SK-N-SH (cell line): ENCODE measurements around the gene PLEKHG5. TPM values are rescaled to one million over a fixed set of nuclear protein-coding genes. Genes with fewer than 3 reads are reported as not detected.

ENCODE experiments used
- CTCF ChIA-PET: fragments of 300-600, 350-600 bp; formaldehyde crosslinking; extraction: SDS; loops from one replicate; lab custom pipeline; 2021; lab: Yijun Ruan, JAX
- POLR2A ChIA-PET: fragments of 350-600 bp; sonication (Branson Sonifier 250); formaldehyde crosslinking; extraction: SDS; loops from one replicate; lab custom pipeline; 2020; ENCODE audit warnings: antibody characterized with exemption, inconsistent platforms; lab: Yijun Ruan, JAX
- DNase-seq: peaks from one replicate; pipeline ENCODE4 v3.0.0; 2012
- H2AFZ ChIP-seq: fragments of 200-600 bp; sonication (generic); 2 replicates; pipeline ENCODE4 v1.8.1; 2016; ENCODE audit warnings: antibody characterized with exemption, mild to moderate bottlenecking, low read depth
- H3F3A ChIP-seq: fragments of 200-600 bp; sonication (generic); replicated peaks from 2 replicates; pipeline ENCODE3; 2016; ENCODE audit warnings: antibody characterized with exemption, mild to moderate bottlenecking; ENCODE audit not compliant: insufficient read depth
- H3K27ac ChIP-seq, 2 experiments: fragments of 200-500 bp in 1 of 2; fragments of 200-600 bp in 1 of 2; sonication (Bioruptor generic) in 1 of 2; sonication (generic), shearing (Covaris generic) in 1 of 2; 2 replicates each; pipeline versions ENCODE4 v1.5.1 to v1.6.1; 2014 to 2016; ENCODE audit warnings: low read depth in 2 of 2, inconsistent platforms in 1 of 2, low read length in 1 of 2, mild to moderate bottlenecking in 1 of 2, mixed read lengths in 1 of 2
- H3K27me3 ChIP-seq: fragments of 200-600 bp; sonication (generic), shearing (Covaris generic); 2 replicates; pipeline ENCODE4 v1.6.1; 2016; ENCODE audit warnings: mixed run types; ENCODE audit not compliant: insufficient read depth
- H3K36me3 ChIP-seq, 2 experiments: fragments of 200-500 bp in 1 of 2; fragments of 200-600 bp in 1 of 2; sonication (Bioruptor generic) in 1 of 2; sonication (generic) in 1 of 2; replicated peaks in 1 of 2; 2 replicates each; pipeline versions ENCODE3 to v1.5.1; 2014 to 2016; ENCODE audit warnings: low read length in 1 of 2, mild to moderate bottlenecking in 1 of 2; ENCODE audit not compliant: insufficient read depth in 2 of 2, control insufficient read depth in 1 of 2
- H3K4me1 ChIP-seq, 2 experiments: fragments of 200-500 bp in 1 of 2; fragments of 200-600 bp in 1 of 2; sonication (Bioruptor generic) in 1 of 2; sonication (generic), shearing (Covaris generic) in 1 of 2; 2 replicates each; pipeline versions ENCODE4 v1.5.1 to v1.6.1; 2014 to 2016; ENCODE audit warnings: low read depth in 1 of 2, low read length in 1 of 2, mixed run types in 1 of 2; ENCODE audit not compliant: insufficient read depth in 2 of 2, control insufficient read depth in 1 of 2
- H3K4me2 ChIP-seq: fragments of 200-600 bp; sonication (generic), shearing (Covaris generic); 2 replicates; pipeline ENCODE4 v1.6.1; 2017; ENCODE audit warnings: mixed run types
- H3K4me3 ChIP-seq, 2 experiments: fragments of 200-500 bp in 1 of 2; fragments of 200-600 bp in 1 of 2; sonication (Bioruptor generic) in 1 of 2; sonication (generic), shearing (Covaris generic) in 1 of 2; 2 replicates each; pipeline versions ENCODE4 v1.5.1 to v1.8.1; 2014 to 2016; ENCODE audit warnings: low read depth in 2 of 2, inconsistent platforms in 1 of 2, low read length in 1 of 2, mild to moderate bottlenecking in 1 of 2, mixed read lengths in 1 of 2, moderate library complexity in 1 of 2
- H3K79me2 ChIP-seq: fragments of 200-600 bp; sonication (generic); 2 replicates; pipeline ENCODE4 v1.8.1; 2017; ENCODE audit warnings: mild to moderate bottlenecking; ENCODE audit not compliant: insufficient read depth
- H3K9ac ChIP-seq: fragments of 200-600 bp; sonication (generic); 2 replicates; pipeline ENCODE4 v1.6.1; 2017; ENCODE audit warnings: mixed run types
- H3K9me2 ChIP-seq: fragments of 200-600 bp; sonication (generic); 2 replicates; pipeline ENCODE4 v1.6.1; 2017; ENCODE audit warnings: mixed run types
- H3K9me3 ChIP-seq: fragments of 200-600 bp; sonication (generic); 2 replicates; pipeline ENCODE4 v1.6.1; 2017; ENCODE audit warnings: mixed run types, mild to moderate bottlenecking, moderate library complexity
- H4K20me1 ChIP-seq: fragments of 200-600 bp; sonication (generic); 2 replicates; pipeline ENCODE4 v1.6.1; 2017; ENCODE audit warnings: mild to moderate bottlenecking, mixed run types; ENCODE audit not compliant: insufficient read depth
- CHD2 ChIP-seq: fragments of 150-350 bp; IDR thresholded peaks from 2 replicates; pipeline ENCODE4 v1.6.1; 2018; ENCODE audit warnings: low read length; ENCODE audit not compliant: partially characterized antibody
- ELF1 ChIP-seq: IDR thresholded peaks from 2 replicates; pipeline ENCODE4 v1.4.0; 2012
- EP300 ChIP-seq, 2 experiments: IDR thresholded peaks; 2 replicates each; pipeline versions ENCODE4 v1.4.0 to v1.6.1; 2012; ENCODE audit warnings: borderline replicate concordance in 1 of 2, low read depth in 1 of 2, low read length in 1 of 2
- EZH2phosphoT487 ChIP-seq: fragments of 200-600 bp; sonication (generic); IDR thresholded peaks from 2 replicates; pipeline ENCODE4 v1.6.1; 2017; ENCODE audit warnings: low read depth, mixed run types, mild to moderate bottlenecking, antibody characterized with exemption, moderate library complexity, borderline replicate concordance
- FOXJ3 ChIP-seq: sonication (generic); formaldehyde crosslinking; IDR thresholded peaks from 2 replicates; pipeline ENCODE4 v1.5.1; 2020; ENCODE audit warnings: mild to moderate bottlenecking, missing genetic modification reagents
- FOXM1 ChIP-seq: IDR thresholded peaks from 2 replicates; pipeline ENCODE4 v1.4.0; 2012; ENCODE audit warnings: low read depth, mild to moderate bottlenecking
- GABPA ChIP-seq: IDR thresholded peaks from 2 replicates; pipeline ENCODE4 v1.4.0; 2012; ENCODE audit warnings: low read depth, mild to moderate bottlenecking
- NRF1 ChIP-seq: IDR thresholded peaks from 2 replicates; pipeline ENCODE4 v1.6.1; 2012; ENCODE audit warnings: low read depth, mild to moderate bottlenecking, low read length
- PBX3 ChIP-seq: IDR thresholded peaks from 2 replicates; pipeline ENCODE4; 2012
- POLR2AphosphoS5 ChIP-seq: IDR thresholded peaks from 2 replicates; pipeline ENCODE4 v1.6.1; 2012; ENCODE audit warnings: low read depth, low read length
- RAD21 ChIP-seq: IDR thresholded peaks from 2 replicates; pipeline ENCODE4 v1.6.1; 2012; ENCODE audit warnings: mild to moderate bottlenecking, low read length
- RFX5 ChIP-seq: IDR thresholded peaks from 2 replicates; pipeline ENCODE4 v1.6.1; 2012; ENCODE audit warnings: mild to moderate bottlenecking, improper control_type of control experiment, low read length
- RXRA ChIP-seq: IDR thresholded peaks from 2 replicates; pipeline ENCODE4 v1.4.0; 2012; ENCODE audit warnings: low read depth, mild to moderate bottlenecking, borderline replicate concordance
- SMC3 ChIP-seq: IDR thresholded peaks from 2 replicates; pipeline ENCODE4 v1.6.1; 2012; ENCODE audit warnings: low read depth, low read length, improper control_type of control experiment
- TEAD4 ChIP-seq: IDR thresholded peaks from 2 replicates; pipeline ENCODE4 v1.4.0; 2012; ENCODE audit warnings: mild to moderate bottlenecking, borderline replicate concordance; ENCODE audit not compliant: insufficient read depth
- USF2 ChIP-seq: fragments of 150-350 bp; IDR thresholded peaks from 2 replicates; pipeline ENCODE4 v1.6.1; 2017; ENCODE audit warnings: antibody characterized with exemption, low read length, low read depth, borderline replicate concordance
- YY1 ChIP-seq: IDR thresholded peaks from 2 replicates; pipeline ENCODE4 v1.4.0; 2012; ENCODE audit warnings: low read depth, mild to moderate bottlenecking
- WGBS: methylation state at CpG from one replicate; pipeline ENCODE4 v1.1.6; 2017; ENCODE audit warnings: low lambda C conversion rate; 5-methylcytosine and 5-hydroxymethylcytosine counted together
- polyA plus RNA-seq, 3 experiments: library from polyadenylated mRNA; depleted of rRNA; stranded (reverse); fragments of >200 nt; gene quantifications; 2 replicates each; pipeline ENCODE4 v1.2.3, GENCODE V29; 2012
- TF ChIP-seq, protein P1 (sequence below): fragments of 200-600 bp; sonication (generic); IDR thresholded peaks from 2 replicates; pipeline ENCODE4 v1.6.1; 2017; ENCODE audit warnings: antibody characterized with exemption, mild to moderate bottlenecking, moderate library complexity
- TF ChIP-seq, protein P2 (sequence below): IDR thresholded peaks from 2 replicates; pipeline ENCODE4 v1.4.0; 2012; ENCODE audit warnings: low read depth, borderline replicate concordance

The PLEKHG5 gene
- polyA plus RNA-seq, 1 of the 3 experiments (the other 2 are of a cell fraction): 14.9 TPM

- Histone ChIP-seq H3K27me3 (no peaks in the 10 kb centered on the region; the same call in 1 of the 2 replicates), H3K36me3 (peaks cover 0 to 15% of the 10 kb centered on the region in 2 experiments), H2AFZ (no peak overlapping the region), H3K9ac (no peak overlapping the region), H3K79me2 (no peaks in the 10 kb centered on the region)
- WGBS: 88% methylated on average over 29 of the region's 39 CpGs
- POLR2A ChIA-PET: interaction anchor here (0.7 kb wide), 1 partner anchor 27 kb away, joined by 3 read pairs; no protein-coding TSS in a partner anchor
- TF ChIP-seq EZH2phosphoT487: no peak
- TF ChIP-seq GABPA: no peak
- TF ChIP-seq SMC3: no peak
- no peak for TF ChIP-seq PBX3
- TF ChIP-seq RAD21: no peak
- TF ChIP-seq, protein P1, sequence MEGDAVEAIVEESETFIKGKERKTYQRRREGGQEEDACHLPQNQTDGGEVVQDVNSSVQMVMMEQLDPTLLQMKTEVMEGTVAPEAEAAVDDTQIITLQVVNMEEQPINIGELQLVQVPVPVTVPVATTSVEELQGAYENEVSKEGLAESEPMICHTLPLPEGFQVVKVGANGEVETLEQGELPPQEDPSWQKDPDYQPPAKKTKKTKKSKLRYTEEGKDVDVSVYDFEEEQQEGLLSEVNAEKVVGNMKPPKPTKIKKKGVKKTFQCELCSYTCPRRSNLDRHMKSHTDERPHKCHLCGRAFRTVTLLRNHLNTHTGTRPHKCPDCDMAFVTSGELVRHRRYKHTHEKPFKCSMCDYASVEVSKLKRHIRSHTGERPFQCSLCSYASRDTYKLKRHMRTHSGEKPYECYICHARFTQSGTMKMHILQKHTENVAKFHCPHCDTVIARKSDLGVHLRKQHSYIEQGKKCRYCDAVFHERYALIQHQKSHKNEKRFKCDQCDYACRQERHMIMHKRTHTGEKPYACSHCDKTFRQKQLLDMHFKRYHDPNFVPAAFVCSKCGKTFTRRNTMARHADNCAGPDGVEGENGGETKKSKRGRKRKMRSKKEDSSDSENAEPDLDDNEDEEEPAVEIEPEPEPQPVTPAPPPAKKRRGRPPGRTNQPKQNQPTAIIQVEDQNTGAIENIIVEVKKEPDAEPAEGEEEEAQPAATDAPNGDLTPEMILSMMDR: no peak
- TF ChIP-seq YY1: no peak
- no peak for TF ChIP-seq RXRA
- no peak for TF ChIP-seq NRF1
- TF ChIP-seq FOXJ3: no peak
- no peak for TF ChIP-seq USF2
- no peak for TF ChIP-seq CHD2
- no peak for TF ChIP-seq POLR2AphosphoS5
- TF ChIP-seq EP300 (IDR thresholded peaks at IDR 0.05; ENCODE audit: borderline replicate concordance in 1 of 2, low read depth in 1 of 2, low read length in 1 of 2): no peak
- TF ChIP-seq FOXM1: no peak
- TF ChIP-seq TEAD4: no peak
- TF ChIP-seq RFX5: no peak
- no peak for TF ChIP-seq ELF1
- TF ChIP-seq, protein P2, sequence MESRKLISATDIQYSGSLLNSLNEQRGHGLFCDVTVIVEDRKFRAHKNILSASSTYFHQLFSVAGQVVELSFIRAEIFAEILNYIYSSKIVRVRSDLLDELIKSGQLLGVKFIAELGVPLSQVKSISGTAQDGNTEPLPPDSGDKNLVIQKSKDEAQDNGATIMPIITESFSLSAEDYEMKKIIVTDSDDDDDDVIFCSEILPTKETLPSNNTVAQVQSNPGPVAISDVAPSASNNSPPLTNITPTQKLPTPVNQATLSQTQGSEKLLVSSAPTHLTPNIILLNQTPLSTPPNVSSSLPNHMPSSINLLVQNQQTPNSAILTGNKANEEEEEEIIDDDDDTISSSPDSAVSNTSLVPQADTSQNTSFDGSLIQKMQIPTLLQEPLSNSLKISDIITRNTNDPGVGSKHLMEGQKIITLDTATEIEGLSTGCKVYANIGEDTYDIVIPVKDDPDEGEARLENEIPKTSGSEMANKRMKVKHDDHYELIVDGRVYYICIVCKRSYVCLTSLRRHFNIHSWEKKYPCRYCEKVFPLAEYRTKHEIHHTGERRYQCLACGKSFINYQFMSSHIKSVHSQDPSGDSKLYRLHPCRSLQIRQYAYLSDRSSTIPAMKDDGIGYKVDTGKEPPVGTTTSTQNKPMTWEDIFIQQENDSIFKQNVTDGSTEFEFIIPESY: no peak
- TF ChIP-seq, all 33 proteins: peak for 0
- H3K27ac ChIP-seq: no peak overlapping the region
- DNase-seq: no peak
- H3F3A ChIP-seq: no peaks in the 10 kb centered on the region
- CTCF ChIA-PET: interaction anchor here (1.0 to 1.8 kb wide), 5 partner anchors 13 to 63 kb away, joined by 3 to 8 read pairs (median 5); no protein-coding TSS in a partner anchor
- H3K4me1 ChIP-seq: no peaks in the 10 kb centered on the region
- H3K4me3 ChIP-seq: no peak overlapping the region
- no peaks in the 10 kb centered on the region for H3K9me2 ChIP-seq
- H4K20me1 ChIP-seq: no peaks in the 10 kb centered on the region
- no peak overlapping the region for H3K4me2 ChIP-seq
- H3K9me3 ChIP-seq: no peaks in the 10 kb centered on the region
Observed at GRCh38 chr1:6460301-6461050, 31.0 kb downstream of the PLEKHG5 start.
